MG63 (cell line): Measurements from ENCODE around the gene ZBED5. TPM values are rescaled to one million over a fixed set of nuclear protein-coding genes. Genes with fewer than 3 reads are reported as not detected.

Source experiments
- DNase-seq: peaks from one replicate; pipeline ENCODE4 v3.0.0-alpha.2; 2020
- H3K27me3 ChIP-seq: fragments of 250-450 bp; sonication (Bioruptor Pico); 2 replicates; pipeline ENCODE4 v1.5.1; 2020; ENCODE audit warnings: mild to moderate bottlenecking, moderate library complexity
- H3K36me3 ChIP-seq: fragments of 250-450 bp; sonication (Bioruptor Pico); 2 replicates; pipeline ENCODE4 v1.5.1; 2020; ENCODE audit warnings: mild to moderate bottlenecking, moderate library complexity
- H3K4me3 ChIP-seq: fragments of 250-450 bp; sonication (Bioruptor Pico); 2 replicates; pipeline ENCODE4 v1.5.1; 2020; ENCODE audit warnings: mild to moderate bottlenecking, moderate library complexity
- H3K9me3 ChIP-seq: fragments of 250-450 bp; sonication (Bioruptor Pico); 2 replicates; pipeline ENCODE4 v1.5.1; 2020; ENCODE audit warnings: mild to moderate bottlenecking, moderate library complexity
- total RNA-seq: library from RNA; depleted of rRNA; stranded (reverse); fragments of >200 nt; shearing (Covaris generic); gene quantifications from 2 replicates; pipeline ENCODE4 v1.2.3, GENCODE V29; 2014; ENCODE audit warnings: low replicate concordance; rRNA removed

The ZBED5 gene
- total RNA-seq, 1 experiment from 2014 or later, result 13.9 TPM

DNA sequence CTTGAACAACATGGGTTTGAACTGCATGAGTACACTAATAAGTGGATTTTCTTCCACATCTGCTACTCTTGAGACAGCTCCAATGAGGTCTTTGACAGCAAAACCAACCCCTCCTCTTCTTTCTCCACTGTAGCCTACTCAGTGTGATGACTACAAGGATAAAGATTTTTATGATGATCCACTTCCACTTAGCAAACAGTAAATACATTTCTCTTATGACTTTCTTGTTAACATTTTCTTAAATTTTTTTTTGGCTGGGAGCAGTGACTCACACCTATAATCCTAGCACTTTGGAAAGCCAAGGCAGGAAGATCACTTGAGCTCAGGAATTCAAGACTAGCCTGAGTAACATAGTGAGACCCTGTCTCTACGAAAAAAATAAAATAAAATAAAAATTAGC, 39.3 kb downstream of the ZBED5 start:
- no peaks in the 10 kb centered on the region for H3K9me3 ChIP-seq
- no peak overlapping the region for H3K4me3 ChIP-seq
- no peaks in the 10 kb centered on the region for H3K36me3 ChIP-seq
- DNase-seq, result peak; percentile 47
- no peaks in the 10 kb centered on the region for H3K27me3 ChIP-seq

- no peak overlapping the region for H3K4me3 ChIP-seq
- no peak for DNase-seq
- H3K27me3 ChIP-seq, result no peaks in the 10 kb centered on the region
- H3K36me3 ChIP-seq, result no peaks in the 10 kb centered on the region
- no peaks in the 10 kb centered on the region for H3K9me3 ChIP-seq
Measured at GRCh38 chr11:10813945-10814344, 43.9 kb downstream of the ZBED5 start.

GRCh38 chr11:10809373-10810160, 48.3 kb downstream of the ZBED5 start:
- Histone ChIP-seq H3K36me3 (peaks cover 38% of the 10 kb centered on the region), H3K27me3 (no peaks in the 10 kb centered on the region)
- no peak for DNase-seq

GRCh38 chr11:10808553-10809372, 49.1 kb downstream of the ZBED5 start, which contains the start of gene EIF4G2:
TSS of gene EIF4G2 (minus strand) at chr11:10808926.
- Histone ChIP-seq H3K4me3 (peak within 1 kb of the TSS; percentile 89), H3K27me3 (no peaks in the 10 kb centered on the region), H3K36me3 (peaks cover 46% of the 10 kb centered on the region), H3K9me3 (no peaks in the 10 kb centered on the region)
- DNase-seq, result peak; percentile 99

More at GRCh38 chr11:10809373-10810160, 48.3 kb downstream of the ZBED5 start:
- Histone ChIP-seq H3K4me3 (peak overlapping the region; percentile 89), H3K9me3 (no peaks in the 10 kb centered on the region)

GRCh38 chr11:10808235-10808552, 49.7 kb downstream of the ZBED5 start:
- no peaks in the 10 kb centered on the region for H3K27me3 ChIP-seq
- DNase-seq, result peak; percentile 18
- H3K4me3 ChIP-seq, result peak overlapping the region; percentile 89
- no peaks in the 10 kb centered on the region for H3K9me3 ChIP-seq
- H3K36me3 ChIP-seq, result peaks cover 52% of the 10 kb centered on the region

- Histone ChIP-seq H3K9me3 (no peaks in the 10 kb centered on the region), H3K4me3 (peak overlapping the region; percentile 89), H3K36me3 (peaks cover 57% of the 10 kb centered on the region), H3K27me3 (no peaks in the 10 kb centered on the region)
- peak; percentile 44 for DNase-seq
Measured at GRCh38 chr11:10807493-10808234, 50.2 kb downstream of the ZBED5 start.

GRCh38 chr11:10806206-10806605, 51.6 kb downstream of the ZBED5 start:
- Histone ChIP-seq H3K27me3 (no peaks in the 10 kb centered on the region), H3K36me3 (peaks cover 70% of the 10 kb centered on the region), H3K9me3 (no peaks in the 10 kb centered on the region), H3K4me3 (peak overlapping the region; percentile 89)
- DNase-seq, result no peak

DNA sequence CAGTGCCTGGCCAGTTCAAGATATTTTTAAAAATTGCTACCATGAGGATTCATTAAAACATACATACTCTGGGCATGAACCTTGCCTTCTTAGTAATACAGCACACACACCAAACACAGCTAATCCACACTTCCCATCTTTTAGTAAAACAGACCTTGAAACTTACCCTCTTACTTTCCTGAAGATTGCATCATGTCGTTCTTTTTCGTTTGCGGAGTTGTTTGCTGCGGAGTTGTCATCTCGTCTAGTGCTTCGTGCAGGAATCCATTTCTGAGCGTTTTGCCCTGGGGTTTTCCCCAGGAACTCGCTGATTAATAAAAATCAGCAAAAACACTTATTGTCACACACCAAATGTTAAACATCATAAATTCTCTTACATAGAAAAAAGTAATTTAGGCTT, 52.1 kb downstream of the ZBED5 start:
- Histone ChIP-seq H3K9me3 (no peaks in the 10 kb centered on the region), H3K36me3 (peaks cover 75% of the 10 kb centered on the region), H3K27me3 (no peaks in the 10 kb centered on the region), H3K4me3 (no peak overlapping the region; the same call in 1 of the 2 replicates)
- no peak for DNase-seq

GRCh38 chr11:10803676-10804075, 54.2 kb downstream of the ZBED5 start:
- DNase-seq, result no peak
- peaks cover 96% of the 10 kb centered on the region for H3K36me3 ChIP-seq

More at GRCh38 chr11:10803676-10804075, 54.2 kb downstream of the ZBED5 start:
- no peaks in the 10 kb centered on the region for H3K27me3 ChIP-seq
- no peaks in the 10 kb centered on the region for H3K9me3 ChIP-seq
- no peak overlapping the region for H3K4me3 ChIP-seq

Other genes starting within 250 kb of the ZBED5 start
- gene IRAG1, start 164.3 kb downstream of the ZBED5 start, total RNA-seq, result not detected in 2 replicates
- gene CTR9, start 106.8 kb downstream of the ZBED5 start, total RNA-seq, result 7.6 and 7.8 TPM in 2 replicates
- gene EIF4G2, start 49.1 kb downstream of the ZBED5 start, total RNA-seq, result 831 and 1,059 TPM in 2 replicates